ENCODE measurements around the gene KMT2E.

- no peak for TF ChIP-seq CTCF (conservative IDR thresholded peaks at IDR 0.05; ENCODE audit: low read length)
- no peak for TF ChIP-seq EZH2phosphoT487 (IDR thresholded peaks at IDR 0.05; ENCODE audit: borderline replicate concordance, low read depth, low read length)
Measured at GRCh38 chr7:105068886-105069285, 54.9 kb downstream of the KMT2E start.
